ENCODE results near the gene CTIF.

The CTIF gene

GRCh38 chr18:48619016-48619415 lies 80.2 kb downstream of the CTIF start:
- no peak overlapping the region for H3K4me3 ChIP-seq (ENCODE audit: low read depth, low read length)
- TF ChIP-seq CTCF (IDR thresholded peaks at IDR 0.05; ENCODE audit: control insufficient read depth, extremely low read depth, insufficient read depth), result no peak
- DNase-seq (ENCODE audit: low read depth), result no peak

- no peak overlapping the region for H3K4me3 ChIP-seq (ENCODE audit: low read depth, low read length)
- no peak for DNase-seq (ENCODE audit: low read depth)
- no peak for TF ChIP-seq CTCF (IDR thresholded peaks at IDR 0.05; ENCODE audit: control insufficient read depth, extremely low read depth, insufficient read depth)
Observed at GRCh38 chr18:48619501-48619900, 80.7 kb downstream of the CTIF start.

- TF ChIP-seq CTCF (IDR thresholded peaks at IDR 0.05; ENCODE audit: control insufficient read depth, extremely low read depth, insufficient read depth), result no peak
- no peak for DNase-seq (ENCODE audit: low read depth)
- no peak overlapping the region for H3K4me3 ChIP-seq (ENCODE audit: low read depth, low read length)
Observed at GRCh38 chr18:48620071-48620470, 81.2 kb downstream of the CTIF start.

GRCh38 chr18:48621240-48621639 lies 82.4 kb downstream of the CTIF start:
- H3K4me3 ChIP-seq (ENCODE audit: low read depth, low read length), result no peak overlapping the region
- TF ChIP-seq CTCF (IDR thresholded peaks at IDR 0.05; ENCODE audit: control insufficient read depth, extremely low read depth, insufficient read depth), result no peak
- no peak for DNase-seq (ENCODE audit: low read depth)

GRCh38 chr18:48621815-48622555 lies 83.2 kb downstream of the CTIF start:
- DNase-seq (ENCODE audit: low read depth), result no peak

GRCh38 chr18:48622911-48623431 lies 84.1 kb downstream of the CTIF start:
- no peak overlapping the region for H3K4me3 ChIP-seq (ENCODE audit: low read depth, low read length)
- TF ChIP-seq CTCF (IDR thresholded peaks at IDR 0.05; ENCODE audit: control insufficient read depth, extremely low read depth, insufficient read depth), result no peak
- DNase-seq (ENCODE audit: low read depth), result no peak

More at GRCh38 chr18:48621815-48622555, 83.2 kb downstream of the CTIF start:
- no peak for TF ChIP-seq CTCF (IDR thresholded peaks at IDR 0.05; ENCODE audit: control insufficient read depth, extremely low read depth, insufficient read depth)
- no peak overlapping the region for H3K4me3 ChIP-seq (ENCODE audit: low read depth, low read length)
